Fibroblast of lung (primary cell): ENCODE data around the gene SMARCA2. TPM values are rescaled to one million over a fixed set of nuclear protein-coding genes. Genes with fewer than 3 reads are reported as not detected.

ENCODE experiments used
- DNase-seq, 2 donors: peaks; one replicate each; pipeline versions ENCODE4 v3.0.0 to v3.0.0-alpha.2; 2010; ENCODE audit warnings: low read depth in 2 of 2
- H2AFZ ChIP-seq: 2 replicates; pipeline ENCODE4 v1.5.1; 2012; ENCODE audit warnings: low read length, control low read depth, inconsistent platforms
- H3K27ac ChIP-seq: 2 replicates; pipeline ENCODE4 v1.5.1; 2011; ENCODE audit warnings: low read length, control low read depth; ENCODE audit not compliant: insufficient read depth
- H3K27me3 ChIP-seq: 2 replicates; pipeline ENCODE4 v1.5.1; 2011; ENCODE audit warnings: mild to moderate bottlenecking, low read length; ENCODE audit not compliant: control insufficient read depth, insufficient read depth
- H3K36me3 ChIP-seq: 2 replicates; pipeline ENCODE4 v1.5.1; 2011; ENCODE audit warnings: low read length; ENCODE audit not compliant: control insufficient read depth, insufficient read depth
- H3K4me1 ChIP-seq: 2 replicates; pipeline ENCODE4 v1.5.1; 2011; ENCODE audit warnings: low read length; ENCODE audit not compliant: control insufficient read depth, insufficient read depth; ENCODE audit errors: extremely low read depth
- H3K4me2 ChIP-seq: 2 replicates; pipeline ENCODE4 v1.5.1; 2011; ENCODE audit warnings: low read length, control low read depth; ENCODE audit not compliant: insufficient read depth; ENCODE audit errors: extremely low read depth
- H3K4me3 ChIP-seq, 4 experiments: fragments of 200-600 bp in 1 of 4; sonication (generic) in 1 of 4; replicated peaks in 1 of 4; 2 replicates each; pipeline ENCODE4 v1.5.1; 2011 to 2016; ENCODE audit warnings: low read length in 4 of 4, low read depth in 3 of 4, mild to moderate bottlenecking in 3 of 4, control low read depth in 2 of 4, inconsistent platforms in 1 of 4, mixed read lengths in 1 of 4; ENCODE audit not compliant: insufficient read depth in 1 of 4; ENCODE audit errors: control extremely low read depth in 1 of 4
- H3K79me2 ChIP-seq: 2 replicates; pipeline ENCODE4 v1.5.1; 2012; ENCODE audit warnings: mild to moderate bottlenecking, low read length, inconsistent platforms; ENCODE audit not compliant: control insufficient read depth, insufficient read depth
- H3K9ac ChIP-seq: 2 replicates; pipeline ENCODE4 v1.5.1; 2011; ENCODE audit warnings: mild to moderate bottlenecking, low read length, control low read depth; ENCODE audit not compliant: insufficient read depth
- H3K9me3 ChIP-seq: 2 replicates; pipeline ENCODE4 v1.5.1; 2012; ENCODE audit warnings: low read depth, low read length; ENCODE audit not compliant: control insufficient read depth, insufficient read depth
- H4K20me1 ChIP-seq: 2 replicates; pipeline ENCODE4 v1.5.1; 2011; ENCODE audit warnings: low read length; ENCODE audit not compliant: control insufficient read depth, insufficient read depth; ENCODE audit errors: extremely low read depth
- CTCF ChIP-seq, 2 donors: IDR thresholded peaks in 1 of 2; conservative IDR thresholded peaks in 1 of 2; 1 replicate in 1 of 2; 2 replicates in 1 of 2; pipeline ENCODE4 v1.5.1; 2011 to 2012; ENCODE audit warnings: low read length in 2 of 2, control low read depth in 1 of 2, inconsistent platforms in 1 of 2, low read depth in 1 of 2, mild to moderate bottlenecking in 1 of 2
- EZH2 ChIP-seq: IDR thresholded peaks from 2 replicates; pipeline ENCODE4 v1.5.1; 2012; ENCODE audit warnings: low read length, control low read depth, mild to moderate bottlenecking; ENCODE audit errors: missing control alignments
- polyA plus RNA-seq, 2 donors: library from polyadenylated mRNA; depleted of rRNA in 1 of 2; stranded (reverse) in 1 of 2; unstranded in 1 of 2; fragments of >200 nt; gene quantifications; 2 replicates each; pipeline ENCODE4 v1.2.1, GENCODE V29; 2011 to 2012; ENCODE audit warnings: missing spikeins in 1 of 2
- total RNA-seq: library from RNA; depleted of rRNA; stranded (reverse); fragments of >200 nt; gene quantifications from 2 replicates; pipeline ENCODE4 v1.2.1, GENCODE V29; 2014

The SMARCA2 gene
- total and polyA plus RNA-seq, 2 donors (not counting 1 experiment from before 2014, with no cell fraction given), result 36.8 to 62.3 TPM

DNA sequence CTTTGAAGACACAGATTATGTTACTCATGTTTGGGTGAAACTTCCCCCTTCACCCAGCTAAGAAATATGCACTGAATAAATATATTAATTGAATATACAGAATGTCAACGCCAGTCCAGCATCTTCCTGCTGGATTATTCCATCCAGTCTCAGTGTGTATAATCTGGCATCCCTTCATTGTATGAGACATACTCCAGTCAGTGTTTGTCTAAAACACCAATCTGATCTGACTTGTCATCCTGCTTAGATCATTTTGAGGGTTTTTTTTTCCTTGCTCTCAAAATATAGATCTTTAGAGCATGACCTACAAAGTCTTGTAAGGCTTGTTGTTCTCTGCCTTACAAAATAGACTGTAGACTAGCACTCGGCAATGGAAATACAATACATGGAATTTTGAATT, 195.1 kb downstream of the SMARCA2 start:
- DNase-seq, result peak in 1 of 2 donors; percentile 6
- TF ChIP-seq CTCF (conservative IDR thresholded peaks at IDR 0.05 in 1 of 2, IDR thresholded peaks at IDR 0.05 in 1 of 2; ENCODE audit: low read depth in 1 of 2, low read length in 2 of 2) (no peak), EZH2 (no peak)
- H3K36me3 ChIP-seq, result no peaks in the 10 kb centered on the region

GRCh38 chr9:2213830-2214468, 198.8 kb downstream of the SMARCA2 start:
- H3K79me2 ChIP-seq, result no peaks in the 10 kb centered on the region
- H3K27ac ChIP-seq, result no peak overlapping the region
- TF ChIP-seq EZH2 (no peak), CTCF (conservative IDR thresholded peaks at IDR 0.05 in 1 of 2, IDR thresholded peaks at IDR 0.05 in 1 of 2; ENCODE audit: low read depth in 1 of 2, low read length in 2 of 2) (no peak)
- H4K20me1 ChIP-seq, result no peaks in the 10 kb centered on the region
- H3K4me2 ChIP-seq, result no peak overlapping the region
- H3K4me1 ChIP-seq, result no peaks in the 10 kb centered on the region
- no peak for DNase-seq
- H3K36me3 ChIP-seq, result no peaks in the 10 kb centered on the region
- no peaks in the 10 kb centered on the region for H3K9me3 ChIP-seq
- H3K27me3 ChIP-seq, result no peaks in the 10 kb centered on the region
- H3K4me3 ChIP-seq, result no peak overlapping the region
- no peak overlapping the region for H3K9ac ChIP-seq
- no peak overlapping the region for H2AFZ ChIP-seq

More for the DNA sequence above, 195.1 kb downstream of the SMARCA2 start:
- H3K9me3 ChIP-seq, result no peaks in the 10 kb centered on the region
- no peak overlapping the region for H3K9ac ChIP-seq
- H3K27ac ChIP-seq, result no peak overlapping the region
- no peak overlapping the region for H2AFZ ChIP-seq
- H3K4me2 ChIP-seq, result no peak overlapping the region
- H3K4me3 ChIP-seq, result no peak overlapping the region
- H4K20me1 ChIP-seq, result no peaks in the 10 kb centered on the region
- no peaks in the 10 kb centered on the region for H3K27me3 ChIP-seq
- no peaks in the 10 kb centered on the region for H3K4me1 ChIP-seq
- H3K79me2 ChIP-seq, result no peaks in the 10 kb centered on the region

DNA sequence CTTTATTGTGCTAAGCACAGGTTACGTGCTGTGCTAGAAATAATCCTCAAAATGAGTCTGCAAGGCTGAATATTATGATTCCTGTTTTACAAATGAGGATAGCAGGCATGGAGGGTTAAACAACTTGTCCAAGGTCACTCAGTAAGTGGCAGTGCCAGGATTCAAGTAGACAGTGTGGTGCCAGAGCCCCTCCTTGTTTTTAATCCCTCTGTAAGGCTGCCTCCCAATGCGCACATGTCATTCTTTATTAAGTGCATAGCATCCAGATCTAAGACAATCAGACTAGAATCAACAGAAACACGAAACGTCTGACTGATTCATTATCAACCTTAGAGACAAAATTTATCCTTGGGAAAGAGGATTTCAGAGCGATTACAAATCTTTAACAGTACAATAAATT, 199.6 kb downstream of the SMARCA2 start:
- no peaks in the 10 kb centered on the region for H3K9me3 ChIP-seq
- no peak overlapping the region for H3K4me3 ChIP-seq
- no peak overlapping the region for H2AFZ ChIP-seq
- H3K79me2 ChIP-seq, result no peaks in the 10 kb centered on the region
- H3K4me2 ChIP-seq, result no peak overlapping the region
- H3K36me3 ChIP-seq, result no peaks in the 10 kb centered on the region
- H4K20me1 ChIP-seq, result no peaks in the 10 kb centered on the region
- no peak overlapping the region for H3K27ac ChIP-seq
- H3K4me1 ChIP-seq, result no peaks in the 10 kb centered on the region
- H3K9ac ChIP-seq, result no peak overlapping the region
- TF ChIP-seq CTCF (conservative IDR thresholded peaks at IDR 0.05 in 1 of 2, IDR thresholded peaks at IDR 0.05 in 1 of 2; ENCODE audit: low read depth in 1 of 2, low read length in 2 of 2), result no peak
- no peak for TF ChIP-seq EZH2
- no peaks in the 10 kb centered on the region for H3K27me3 ChIP-seq
- no peak for DNase-seq
